ENCODE results near the gene CDH10.

- TF ChIP-seq EZH2 (IDR thresholded peaks at IDR 0.05; ENCODE audit: borderline replicate concordance, insufficient read depth, low read length, poor library complexity, severe bottlenecking) = no peak
- no peak for TF ChIP-seq POLR2AphosphoS5 (IDR thresholded peaks at IDR 0.05)
- TF ChIP-seq REST (IDR thresholded peaks at IDR 0.05; ENCODE audit: borderline replicate concordance) = no peak
Measured at GRCh38 chr5:24633715-24634325, 11.0 kb downstream of the CDH10 start.

All from neural cell (in vitro differentiated cells).